GM12875 (cell line): ENCODE results near the gene PPP2R5C.
A peak's percentile ranks its signal among the peaks of the same experiment; 100 is the strongest.
"Not testable (repeated sequence)": the region's sequence is repeated elsewhere in the genome, so short reads cannot be mapped to it uniquely, and the experiment has no call there.

Source experiments
- H3K4me3 ChIP-seq: one replicate; pipeline ENCODE4 v1.5.1; 2011; ENCODE audit warnings: low read depth, low read length, control low read depth
- TF ChIP-seq, protein P1 (sequence below): IDR thresholded peaks from 2 replicates; pipeline ENCODE4 v1.5.1; 2011; ENCODE audit warnings: low read depth, mild to moderate bottlenecking, control low read depth, inconsistent platforms, low read length, moderate library complexity, borderline replicate concordance; ENCODE audit not compliant: insufficient read depth

The PPP2R5C gene

DNA sequence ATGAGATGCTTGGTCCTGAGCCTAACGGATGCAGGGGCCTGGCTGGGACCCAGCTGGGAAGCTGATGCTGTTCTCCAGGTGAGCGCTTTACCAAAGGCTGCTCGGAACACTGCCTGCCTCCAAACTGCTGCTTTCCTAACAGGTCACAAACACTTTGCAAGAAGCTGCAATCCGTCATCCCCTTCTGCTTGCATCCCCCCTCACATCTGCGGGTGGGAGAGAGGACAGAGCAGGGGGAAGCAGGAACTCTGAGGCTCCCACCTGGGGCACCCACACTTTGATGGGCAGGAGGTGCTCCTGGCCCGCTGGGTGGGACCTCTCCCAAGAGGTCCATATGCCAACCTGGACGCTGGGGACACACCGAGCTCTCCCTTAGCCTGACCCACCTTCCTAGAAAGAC lies 24.9 kb upstream of the PPP2R5C start:
- no peak overlapping the region for H3K4me3 ChIP-seq
- TF ChIP-seq, protein P1, sequence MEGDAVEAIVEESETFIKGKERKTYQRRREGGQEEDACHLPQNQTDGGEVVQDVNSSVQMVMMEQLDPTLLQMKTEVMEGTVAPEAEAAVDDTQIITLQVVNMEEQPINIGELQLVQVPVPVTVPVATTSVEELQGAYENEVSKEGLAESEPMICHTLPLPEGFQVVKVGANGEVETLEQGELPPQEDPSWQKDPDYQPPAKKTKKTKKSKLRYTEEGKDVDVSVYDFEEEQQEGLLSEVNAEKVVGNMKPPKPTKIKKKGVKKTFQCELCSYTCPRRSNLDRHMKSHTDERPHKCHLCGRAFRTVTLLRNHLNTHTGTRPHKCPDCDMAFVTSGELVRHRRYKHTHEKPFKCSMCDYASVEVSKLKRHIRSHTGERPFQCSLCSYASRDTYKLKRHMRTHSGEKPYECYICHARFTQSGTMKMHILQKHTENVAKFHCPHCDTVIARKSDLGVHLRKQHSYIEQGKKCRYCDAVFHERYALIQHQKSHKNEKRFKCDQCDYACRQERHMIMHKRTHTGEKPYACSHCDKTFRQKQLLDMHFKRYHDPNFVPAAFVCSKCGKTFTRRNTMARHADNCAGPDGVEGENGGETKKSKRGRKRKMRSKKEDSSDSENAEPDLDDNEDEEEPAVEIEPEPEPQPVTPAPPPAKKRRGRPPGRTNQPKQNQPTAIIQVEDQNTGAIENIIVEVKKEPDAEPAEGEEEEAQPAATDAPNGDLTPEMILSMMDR: no peak

DNA sequence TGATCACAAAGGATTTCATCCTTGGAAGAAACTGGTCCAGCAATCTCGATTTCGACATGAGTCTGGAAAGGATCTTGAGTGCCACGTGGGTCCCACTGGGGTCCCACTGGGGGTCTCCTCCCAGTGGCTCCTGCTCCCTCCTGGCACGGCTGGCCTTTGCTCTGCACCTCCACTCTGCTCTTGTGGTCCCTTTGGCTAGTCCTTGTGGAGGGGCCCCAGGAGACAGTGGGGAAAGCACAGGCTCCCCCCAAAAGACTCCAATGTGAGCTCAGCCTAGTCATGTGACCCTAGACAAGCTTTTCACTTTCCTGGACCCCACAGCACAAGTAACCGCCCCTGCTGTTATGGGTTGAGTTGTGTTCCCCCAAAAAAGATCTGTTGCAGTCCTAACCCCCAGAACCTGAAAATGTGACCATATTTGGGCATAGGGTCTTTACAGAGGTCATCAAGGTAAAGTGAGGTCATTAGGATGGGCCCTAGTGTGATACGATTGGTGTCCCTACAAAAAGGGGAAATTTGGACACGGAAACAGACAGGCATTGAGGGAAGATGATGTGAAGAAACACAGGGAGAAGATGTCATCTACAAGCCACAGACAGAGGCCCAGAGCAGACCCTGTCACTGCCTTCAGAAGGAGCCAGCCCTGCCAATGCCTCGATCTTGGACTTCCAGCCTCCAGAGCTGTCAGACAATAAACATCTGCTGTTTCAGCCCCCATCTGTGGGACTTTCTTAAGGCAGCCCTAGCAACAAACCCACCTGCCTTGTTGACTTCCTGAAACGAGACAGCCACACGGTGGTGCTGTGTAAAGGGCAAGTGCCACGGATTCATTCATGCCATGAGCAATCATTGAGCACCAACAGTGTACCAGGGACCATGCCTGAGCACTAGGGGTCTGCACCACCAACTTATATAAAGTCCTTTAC lies 23.8 kb upstream of the PPP2R5C start:
- TF ChIP-seq, protein P1: peak; percentile 21; the same call in 1 of the 2 replicates
- H3K4me3 ChIP-seq: no peak overlapping the region

DNA sequence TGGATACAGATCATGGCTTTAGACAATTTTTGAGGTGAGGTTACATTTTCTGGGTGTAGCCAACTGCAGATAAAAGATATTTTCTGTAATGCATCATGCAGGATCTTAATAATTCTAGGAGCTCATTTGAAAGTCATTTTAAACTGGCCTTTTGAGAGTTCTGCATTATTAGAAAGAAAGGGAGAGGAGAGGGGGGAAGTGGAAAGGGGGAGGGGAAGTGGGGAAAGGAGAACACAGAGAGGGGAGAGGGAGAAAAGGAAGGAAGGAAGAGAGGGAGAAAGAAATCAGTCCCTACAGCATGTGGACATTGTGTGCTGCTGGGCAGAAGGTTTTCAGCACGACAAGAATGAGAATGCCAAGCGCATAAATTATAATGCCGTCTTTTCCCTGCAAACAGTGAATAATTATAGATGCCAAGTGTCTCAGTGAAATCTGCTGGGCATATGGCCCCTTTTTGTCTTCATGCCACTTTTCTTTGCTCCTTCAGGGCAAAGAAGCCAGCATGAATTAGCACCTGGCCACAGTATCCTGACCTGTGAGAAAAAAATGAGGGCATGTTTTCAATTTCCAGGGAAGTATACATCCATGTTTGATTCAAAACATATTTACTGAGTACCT lies 22.7 kb upstream of the PPP2R5C start:
- TF ChIP-seq, protein P1: no peak
- no peak overlapping the region for H3K4me3 ChIP-seq

DNA sequence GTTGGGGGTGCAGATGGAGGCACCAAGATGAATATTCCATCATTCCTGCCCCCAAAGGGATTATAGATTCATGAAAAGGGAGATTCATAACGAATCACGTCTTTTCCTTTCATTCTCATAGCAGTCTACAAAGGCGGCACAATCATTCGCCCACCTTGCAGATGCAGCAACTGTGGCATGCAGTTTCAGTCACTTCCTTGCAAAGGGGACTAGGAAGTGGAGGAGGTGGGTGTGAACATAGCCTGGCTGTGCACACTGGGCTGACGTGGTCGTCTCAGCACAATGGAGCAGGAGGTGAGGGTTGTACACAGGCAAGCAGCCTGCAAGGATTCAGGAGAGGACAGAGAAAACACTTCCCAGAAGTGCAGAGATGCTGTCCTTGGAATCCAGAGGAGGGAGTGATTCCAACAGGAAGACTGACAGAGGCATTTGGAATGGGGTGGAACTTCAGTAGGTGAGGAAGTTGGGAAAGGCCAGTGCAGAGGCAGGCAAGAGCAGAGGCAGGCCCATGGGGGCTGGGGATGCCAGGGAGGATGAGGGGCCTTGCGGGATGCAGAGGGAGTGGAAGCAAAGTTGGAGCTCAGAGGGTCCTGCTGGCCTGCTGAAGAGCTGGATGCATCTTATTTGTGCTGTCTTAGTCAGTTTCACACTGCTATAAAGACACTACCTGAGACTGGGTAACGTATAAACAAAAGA lies 21.9 kb upstream of the PPP2R5C start:
- TF ChIP-seq, protein P1: no peak
- no peak overlapping the region for H3K4me3 ChIP-seq

DNA sequence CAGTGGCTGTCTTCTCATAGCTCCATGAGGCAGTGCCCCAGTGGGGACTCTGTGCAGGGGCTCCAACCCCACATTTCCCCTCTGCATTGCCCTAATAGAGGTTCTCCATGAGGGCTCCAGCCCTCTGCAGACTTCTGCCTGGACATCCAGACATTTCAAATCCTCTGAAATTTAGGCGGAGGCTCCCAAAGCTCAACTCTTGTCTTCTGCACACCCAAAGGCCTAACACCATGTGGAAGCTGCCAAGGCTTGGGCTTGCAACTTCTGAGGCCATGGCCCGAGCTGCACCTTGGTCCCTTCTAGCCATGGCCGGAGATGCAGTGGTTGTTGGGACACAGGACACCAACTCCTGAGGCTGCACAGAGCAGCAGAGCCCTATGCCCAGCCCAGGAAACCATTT lies 20.5 kb upstream of the PPP2R5C start:
- TF ChIP-seq, protein P1: no peak
- no peak overlapping the region for H3K4me3 ChIP-seq

DNA sequence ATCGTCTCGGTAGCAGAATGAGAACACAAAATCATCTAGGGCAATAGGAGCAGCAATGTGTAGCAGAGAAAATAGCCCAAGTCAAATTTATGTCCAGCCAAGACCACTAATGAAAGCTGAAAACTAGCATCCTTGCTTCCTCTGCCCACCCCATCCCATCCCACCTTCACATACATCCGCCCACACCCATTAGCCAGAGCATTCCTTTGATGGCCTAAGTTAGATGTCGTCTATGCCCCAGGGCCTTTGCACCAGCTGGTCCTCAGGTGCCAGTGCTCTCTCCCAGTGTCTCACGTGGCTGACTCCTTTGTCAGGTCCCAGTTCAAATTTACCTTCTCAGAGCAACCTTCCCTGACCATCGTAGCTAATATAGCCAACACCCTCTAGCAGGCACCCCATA lies 17.8 kb upstream of the PPP2R5C start:
- no peak overlapping the region for H3K4me3 ChIP-seq
- TF ChIP-seq, protein P1: no peak

DNA sequence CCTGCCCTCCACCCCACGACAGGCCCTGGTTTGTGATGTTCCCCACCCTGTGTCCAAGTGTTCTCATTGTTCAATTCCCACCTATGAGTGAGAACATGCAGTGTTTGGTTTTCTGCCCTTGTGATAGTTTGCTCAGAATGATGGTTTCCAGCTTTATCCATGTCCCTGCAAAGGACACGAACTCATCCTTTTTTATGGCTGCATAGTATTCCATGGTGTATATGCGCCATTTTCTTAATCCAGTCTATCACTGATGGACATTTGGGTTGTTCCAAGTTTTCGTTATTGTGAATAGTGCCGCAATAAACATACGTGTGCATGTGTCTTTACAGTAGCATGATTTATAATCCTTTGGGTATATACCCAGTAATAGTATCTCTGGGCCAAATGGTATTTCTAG lies 17.1 kb upstream of the PPP2R5C start:
- not testable (repeated sequence) for H3K4me3 ChIP-seq

DNA sequence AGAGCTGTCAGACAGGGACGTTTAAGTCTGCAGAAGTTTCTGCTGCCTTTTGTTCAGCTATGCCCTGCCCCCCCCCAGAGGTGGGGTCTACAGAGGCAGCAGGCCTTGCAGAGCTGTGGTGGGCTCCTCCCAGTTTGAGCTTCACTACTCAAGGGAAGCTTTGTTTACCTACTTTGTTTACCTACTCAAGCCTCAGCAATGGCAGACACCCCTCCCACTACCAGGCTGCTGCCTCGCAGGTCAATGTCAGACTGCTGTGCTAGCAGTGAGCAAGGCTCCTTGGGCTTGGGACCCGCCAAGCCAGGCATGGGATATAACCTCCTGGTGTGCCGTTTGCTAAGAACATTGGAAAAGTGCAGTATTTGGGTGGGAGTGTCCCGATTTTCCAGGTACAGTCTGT lies 11.8 kb upstream of the PPP2R5C start:
- H3K4me3 ChIP-seq: not testable (repeated sequence)
